ENCODE data around the gene TMEM138. TPM values are rescaled to one million over a fixed set of nuclear protein-coding genes. Genes with fewer than 3 reads are reported as not detected.
"Not testable (repeated sequence)": the region's sequence is repeated elsewhere in the genome, so short reads cannot be mapped to it uniquely, and the experiment has no call there.

The TMEM138 gene
- polyA plus RNA-seq, 1 donor from 2014 or later, result 44.1 TPM

DNA sequence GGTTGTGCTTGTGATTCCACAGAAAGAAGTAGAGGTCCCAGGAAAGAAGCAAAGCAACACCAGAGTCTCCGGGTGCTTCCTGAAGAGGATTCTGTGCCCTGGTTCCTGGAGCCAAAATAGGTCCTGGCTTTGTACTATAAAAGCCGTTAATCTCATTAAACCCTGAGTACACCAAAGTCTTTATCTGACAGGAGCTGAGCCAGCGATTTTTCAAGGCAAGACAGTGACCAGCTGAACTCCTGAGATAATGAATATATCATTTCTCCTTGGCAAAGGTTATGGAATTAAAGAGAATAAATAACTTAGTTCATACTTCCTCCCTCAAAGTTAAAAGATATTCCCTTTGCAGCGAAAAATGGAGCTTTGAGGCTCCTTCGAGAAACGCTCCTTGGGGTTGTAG, 5.2 kb downstream of the TMEM138 start:
- no peak overlapping the region for H3K27ac Mint-ChIP-seq
- no peaks in the 10 kb centered on the region for H3K27me3 Mint-ChIP-seq
- peaks cover 5 to 16% (median 14%) of the 10 kb centered on the region in 3 donors for H3K4me1 Mint-ChIP-seq
- H3K36me3 Mint-ChIP-seq, result no peaks in the 10 kb centered on the region
- H3K9me3 Mint-ChIP-seq, result no peaks in the 10 kb centered on the region
- no peak overlapping the region for H3K4me3 Mint-ChIP-seq

DNA sequence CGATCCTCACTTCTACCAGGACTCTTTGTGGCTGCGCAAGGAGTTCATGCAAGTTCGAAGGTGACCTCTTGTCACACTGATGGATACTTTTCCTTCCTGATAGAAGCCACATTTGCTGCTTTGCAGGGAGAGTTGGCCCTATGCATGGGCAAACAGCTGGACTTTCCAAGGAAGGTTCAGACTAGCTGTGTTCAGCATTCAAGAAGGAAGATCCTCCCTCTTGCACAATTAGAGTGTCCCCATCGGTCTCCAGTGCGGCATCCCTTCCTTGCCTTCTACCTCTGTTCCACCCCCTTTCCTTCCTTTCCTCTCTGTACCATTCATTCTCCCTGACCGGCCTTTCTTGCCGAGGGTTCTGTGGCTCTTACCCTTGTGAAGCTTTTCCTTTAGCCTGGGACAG, 6.5 kb downstream of the TMEM138 start:
- Mint-ChIP-seq H3K4me3 (peak overlapping the region in 1 of 4 donors; percentile 35), H3K27ac (peak overlapping the region in 2 of 3 donors; percentile 43 to 59), H3K9me3 (no peaks in the 10 kb centered on the region), H3K36me3 (no peaks in the 10 kb centered on the region), H3K4me1 (peaks cover 3 to 6% (median 4%) of the 10 kb centered on the region in 3 donors), H3K27me3 (no peaks in the 10 kb centered on the region)

DNA sequence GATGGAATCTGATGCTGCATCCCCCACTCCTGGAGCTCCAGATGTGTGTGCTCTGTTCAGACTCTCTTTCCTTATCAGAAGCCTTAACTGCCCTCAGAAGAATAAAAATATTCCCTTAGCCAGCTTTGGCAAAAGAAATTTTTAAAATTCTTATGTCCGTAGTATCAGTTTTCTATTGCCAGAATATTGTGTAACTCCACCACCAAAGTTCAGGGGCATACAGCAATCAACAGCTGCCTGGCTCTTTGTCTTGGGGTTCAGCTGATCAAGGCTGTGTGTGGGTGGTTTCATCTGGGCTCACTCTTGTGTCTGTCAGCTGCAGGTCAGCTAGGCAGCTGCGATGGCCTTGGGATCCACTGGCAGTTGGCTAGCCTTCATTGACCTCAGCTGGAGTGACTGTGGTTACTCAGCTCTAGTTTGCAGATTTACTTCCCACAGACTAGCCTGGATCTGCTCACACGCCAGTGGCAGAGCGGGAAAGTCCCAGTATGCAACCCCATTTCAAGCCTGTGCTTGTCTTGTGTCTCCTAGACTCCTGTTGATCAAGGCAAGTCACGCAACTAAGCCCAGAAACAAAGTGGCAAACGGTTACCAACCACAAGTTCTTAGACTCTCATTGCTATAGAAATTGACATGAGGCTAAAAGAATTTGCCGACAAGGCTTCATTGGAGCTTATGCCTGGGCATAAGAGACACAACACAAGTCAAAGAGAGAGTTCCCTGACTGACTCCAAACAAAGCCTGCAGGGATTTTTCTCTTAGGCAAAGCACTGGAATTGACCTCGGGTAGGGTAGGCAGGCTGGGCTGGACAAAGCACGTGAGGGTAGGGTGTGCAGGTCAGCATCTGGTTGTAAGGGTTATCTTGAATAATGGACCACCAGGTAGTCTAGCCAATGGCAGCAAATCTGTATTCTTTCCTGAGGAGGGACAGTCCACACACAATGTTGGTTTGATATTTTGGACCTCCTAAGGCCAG, 7.5 kb downstream of the TMEM138 start:
- Mint-ChIP-seq H3K27me3 (no peaks in the 10 kb centered on the region), H3K36me3 (no peaks in the 10 kb centered on the region), H3K27ac (no peak overlapping the region), H3K9me3 (no peaks in the 10 kb centered on the region), H3K4me1 (peaks cover 0 to 2% (median 2%) of the 10 kb centered on the region in 3 donors), H3K4me3 (peak overlapping the region in 1 of 4 donors; percentile 18)

DNA sequence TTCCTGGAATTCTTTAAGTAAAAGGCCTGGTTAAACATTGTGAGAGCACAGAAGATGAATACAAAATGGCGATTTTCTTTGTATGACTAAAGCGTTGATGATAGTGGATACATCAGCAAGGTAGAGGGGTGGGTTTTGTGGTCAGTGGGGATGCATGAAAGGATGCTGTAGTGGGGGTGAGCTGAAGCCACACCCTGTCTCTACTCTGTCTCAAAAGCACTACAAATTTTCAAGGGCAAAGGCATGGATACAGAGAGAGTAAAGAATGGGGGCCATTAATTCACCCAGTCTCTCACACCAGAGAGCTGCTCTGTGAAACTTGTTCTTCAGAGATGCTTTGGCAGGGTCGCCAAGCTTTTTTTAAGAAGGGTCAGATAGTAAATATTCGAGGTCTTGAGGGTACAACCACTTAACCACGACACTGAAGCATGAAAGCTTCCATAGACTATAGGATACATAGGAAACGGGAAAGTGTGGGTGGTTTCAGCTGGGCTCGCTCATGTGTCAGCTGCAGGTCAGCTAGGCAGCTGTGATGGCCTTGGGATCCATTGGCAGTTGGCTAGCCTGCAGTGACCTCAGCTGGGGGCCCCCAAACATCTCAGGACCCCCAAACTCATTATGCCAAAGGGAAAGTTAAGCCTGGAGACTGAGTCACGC, 8.3 kb downstream of the TMEM138 start:
- no peak overlapping the region for H3K27ac Mint-ChIP-seq
- H3K36me3 Mint-ChIP-seq, result peaks cover 3% of the 10 kb centered on the region
- peaks cover 0 to 2% (median 2%) of the 10 kb centered on the region in 3 donors for H3K4me1 Mint-ChIP-seq
- H3K9me3 Mint-ChIP-seq, result no peaks in the 10 kb centered on the region
- no peaks in the 10 kb centered on the region for H3K27me3 Mint-ChIP-seq
- H3K4me3 Mint-ChIP-seq, result peak overlapping the region in 1 of 4 donors; percentile 18

DNA sequence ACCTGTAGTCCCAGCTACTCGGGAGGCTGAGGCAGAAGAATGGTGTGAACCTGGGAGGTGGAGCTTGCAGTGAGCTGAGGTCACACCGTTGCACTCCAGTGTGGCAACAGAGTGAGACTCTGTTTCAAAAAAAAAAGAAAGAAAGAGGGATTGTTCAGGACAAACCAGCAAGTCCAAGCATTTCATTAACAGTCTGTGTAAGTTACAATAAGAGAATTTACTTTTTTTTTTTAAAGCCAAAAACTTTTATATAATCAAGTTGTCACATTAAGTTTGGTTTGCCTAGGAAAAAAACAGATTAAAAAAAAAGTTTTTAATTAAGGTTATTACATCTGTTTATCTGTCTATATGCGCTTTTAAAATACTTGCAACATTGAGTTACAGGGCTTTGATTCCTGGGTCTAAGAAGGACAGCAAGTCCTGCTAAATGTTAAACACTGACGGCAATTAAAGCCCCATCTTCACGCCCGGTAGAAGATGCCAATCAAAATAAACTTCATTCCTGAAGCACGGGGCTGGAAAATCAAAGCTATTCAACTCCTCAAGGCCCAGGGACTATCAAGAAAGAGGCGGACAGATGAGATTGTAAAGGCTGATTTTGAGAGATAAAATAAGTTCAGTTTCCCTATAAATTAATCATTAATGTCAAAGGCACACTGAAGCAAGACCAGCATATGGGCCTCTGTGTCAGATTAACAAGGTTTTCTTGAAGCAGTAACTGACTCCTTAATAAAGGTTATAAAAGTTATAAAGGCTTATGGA, 10.7 kb downstream of the TMEM138 start:
- peaks cover 0 to 2% (median 2%) of the 10 kb centered on the region in 3 donors for H3K4me1 Mint-ChIP-seq
- peak overlapping the region in 1 of 3 donors; percentile 71 for H3K27ac Mint-ChIP-seq
- H3K36me3 Mint-ChIP-seq, result peaks cover 6% of the 10 kb centered on the region
- H3K9me3 Mint-ChIP-seq, result no peaks in the 10 kb centered on the region
- H3K27me3 Mint-ChIP-seq, result no peaks in the 10 kb centered on the region
- H3K4me3 Mint-ChIP-seq, result no peak overlapping the region

DNA sequence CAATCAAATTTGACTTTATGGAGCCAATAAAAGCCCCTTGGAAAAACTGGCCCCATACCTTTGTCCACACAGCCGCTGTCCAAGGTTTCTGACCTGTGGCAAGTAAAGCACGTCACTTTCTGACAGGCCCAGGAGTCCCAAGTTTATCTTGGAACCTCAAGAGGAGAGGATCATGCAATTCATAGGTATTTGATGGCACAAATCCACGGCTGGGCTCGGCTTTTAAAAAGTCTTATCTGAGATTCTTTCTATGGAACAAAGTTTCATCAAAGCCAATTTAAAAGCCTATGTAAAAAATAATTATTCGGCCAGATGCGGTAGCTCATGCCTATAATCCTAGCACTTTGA, 13.6 kb downstream of the TMEM138 start:
- Mint-ChIP-seq H3K27ac (no peak overlapping the region), H3K27me3 (no peaks in the 10 kb centered on the region), H3K4me1 (no peaks in the 10 kb centered on the region), H3K36me3 (peaks cover 6% of the 10 kb centered on the region), H3K9me3 (no peaks in the 10 kb centered on the region), H3K4me3 (no peak overlapping the region)

DNA sequence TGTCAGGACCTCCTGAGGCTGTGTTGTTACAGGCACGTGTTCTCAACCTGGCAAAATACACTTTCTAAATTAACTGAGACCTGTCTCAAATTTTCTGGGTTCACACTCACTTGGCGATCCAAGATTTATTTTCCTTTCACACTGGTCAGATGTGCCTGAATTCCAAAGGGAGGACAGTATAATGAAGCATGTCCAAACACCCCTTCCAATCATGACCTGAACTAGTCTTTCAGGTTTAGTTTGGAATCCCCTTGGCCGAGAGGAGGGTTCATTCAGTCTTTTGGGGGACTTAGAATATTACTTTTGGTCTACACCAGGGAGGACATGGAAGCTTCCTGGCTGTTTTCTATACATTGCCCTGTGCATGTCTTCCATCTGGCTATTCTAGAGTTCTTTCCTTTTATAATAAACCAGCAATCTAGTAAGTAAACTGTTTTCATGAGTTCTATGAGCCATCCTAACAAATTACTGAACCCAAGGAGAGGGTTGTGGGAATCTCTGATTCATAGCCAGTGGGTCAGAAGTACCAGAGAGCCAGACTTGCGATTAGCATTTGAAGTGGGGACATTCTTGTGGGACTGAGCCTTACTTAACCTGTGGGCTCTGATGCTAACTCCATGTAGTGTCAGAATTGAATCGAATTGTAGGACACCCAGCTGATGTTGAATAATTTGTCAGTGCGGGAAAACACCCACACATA, 15.4 kb downstream of the TMEM138 start:
- Mint-ChIP-seq H3K9me3 (no peaks in the 10 kb centered on the region), H3K4me1 (peaks cover 0 to 4% (median 0%) of the 10 kb centered on the region in 3 donors), H3K4me3 (peak overlapping the region in 1 of 4 donors; percentile 54), H3K27ac (no peak overlapping the region), H3K27me3 (no peaks in the 10 kb centered on the region), H3K36me3 (peaks cover 7% of the 10 kb centered on the region)

DNA sequence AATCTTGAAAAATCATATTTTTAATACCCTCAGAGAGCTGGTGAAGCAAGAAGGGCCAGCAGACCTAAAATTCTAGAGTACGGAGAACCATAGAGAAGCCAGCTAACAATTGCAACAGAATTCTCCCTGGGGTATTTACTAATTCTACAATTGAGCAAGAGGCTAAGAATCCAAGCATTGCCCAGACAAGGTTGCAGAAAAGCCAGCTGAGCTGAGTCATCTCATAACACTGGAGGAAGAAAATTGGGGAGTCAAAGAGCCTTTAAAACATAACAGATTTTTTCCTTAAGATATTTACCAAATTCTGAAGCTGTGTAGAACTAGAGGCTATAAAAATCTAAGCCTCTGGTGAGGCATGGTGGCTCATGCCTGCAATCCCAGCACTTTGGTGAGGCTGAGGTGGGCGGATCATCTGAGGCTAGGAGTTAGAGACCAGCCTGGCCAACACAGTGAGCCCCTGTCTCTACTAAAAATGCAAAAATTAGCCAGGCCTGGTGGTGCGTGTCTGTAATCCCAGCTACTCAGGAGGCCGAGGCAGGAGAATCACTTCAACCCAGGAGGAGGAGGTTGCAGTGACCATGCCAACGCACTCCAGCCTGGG, 16.6 kb downstream of the TMEM138 start:
- peaks cover 0 to 4% (median 0%) of the 10 kb centered on the region in 3 donors for H3K4me1 Mint-ChIP-seq
- H3K36me3 Mint-ChIP-seq, result peaks cover 7% of the 10 kb centered on the region
- no peaks in the 10 kb centered on the region for H3K27me3 Mint-ChIP-seq
- H3K27ac Mint-ChIP-seq, result no peak overlapping the region
- no peaks in the 10 kb centered on the region for H3K9me3 Mint-ChIP-seq
- H3K4me3 Mint-ChIP-seq, result no peak overlapping the region

DNA sequence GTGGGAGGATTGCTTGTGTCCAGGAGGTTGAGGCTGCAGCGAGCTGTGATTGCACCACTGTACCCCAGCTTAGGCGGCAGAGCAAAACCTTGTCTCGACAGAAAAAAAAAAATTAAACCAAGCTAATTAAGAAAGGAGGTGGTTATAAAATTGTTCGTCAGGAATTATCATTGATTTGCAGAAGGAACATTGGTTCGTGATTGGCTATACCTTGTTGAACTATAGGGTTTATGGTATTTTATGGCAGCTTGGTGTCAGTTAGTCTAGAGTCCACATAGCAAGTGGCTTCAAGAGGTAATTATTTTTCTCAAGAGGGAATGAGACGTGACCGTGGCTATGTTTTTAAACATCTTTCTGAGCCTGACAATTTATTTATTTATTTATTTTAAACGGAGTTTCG, 18.7 kb downstream of the TMEM138 start:
- Mint-ChIP-seq H3K4me3 (no peak overlapping the region), H3K27ac (no peak overlapping the region), H3K4me1 (peaks cover 0 to 12% (median 5%) of the 10 kb centered on the region in 3 donors), H3K27me3 (no peaks in the 10 kb centered on the region), H3K9me3 (no peaks in the 10 kb centered on the region), H3K36me3 (peaks cover 5% of the 10 kb centered on the region)

DNA sequence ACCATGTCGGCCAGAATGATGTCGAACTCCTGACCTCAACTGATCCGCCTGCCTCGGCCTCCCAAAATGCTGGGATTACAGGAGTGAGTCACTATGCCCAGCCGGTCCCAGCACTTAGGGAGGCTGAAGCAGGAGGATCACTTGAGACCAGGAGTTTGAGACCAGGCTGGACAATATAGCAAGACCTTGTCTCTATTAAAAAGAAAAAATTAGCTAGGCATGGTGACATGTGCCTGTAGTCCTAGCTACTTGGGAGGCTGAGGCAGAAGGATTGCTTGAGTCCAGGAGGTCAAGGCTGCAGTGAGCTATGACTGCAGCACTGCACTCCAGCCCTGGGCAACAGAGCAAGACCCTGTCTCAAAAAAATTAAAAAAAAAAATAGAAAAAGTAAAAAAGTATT, 21.7 kb downstream of the TMEM138 start:
- H3K36me3 Mint-ChIP-seq, H3K27ac Mint-ChIP-seq: not testable (repeated sequence)

DNA sequence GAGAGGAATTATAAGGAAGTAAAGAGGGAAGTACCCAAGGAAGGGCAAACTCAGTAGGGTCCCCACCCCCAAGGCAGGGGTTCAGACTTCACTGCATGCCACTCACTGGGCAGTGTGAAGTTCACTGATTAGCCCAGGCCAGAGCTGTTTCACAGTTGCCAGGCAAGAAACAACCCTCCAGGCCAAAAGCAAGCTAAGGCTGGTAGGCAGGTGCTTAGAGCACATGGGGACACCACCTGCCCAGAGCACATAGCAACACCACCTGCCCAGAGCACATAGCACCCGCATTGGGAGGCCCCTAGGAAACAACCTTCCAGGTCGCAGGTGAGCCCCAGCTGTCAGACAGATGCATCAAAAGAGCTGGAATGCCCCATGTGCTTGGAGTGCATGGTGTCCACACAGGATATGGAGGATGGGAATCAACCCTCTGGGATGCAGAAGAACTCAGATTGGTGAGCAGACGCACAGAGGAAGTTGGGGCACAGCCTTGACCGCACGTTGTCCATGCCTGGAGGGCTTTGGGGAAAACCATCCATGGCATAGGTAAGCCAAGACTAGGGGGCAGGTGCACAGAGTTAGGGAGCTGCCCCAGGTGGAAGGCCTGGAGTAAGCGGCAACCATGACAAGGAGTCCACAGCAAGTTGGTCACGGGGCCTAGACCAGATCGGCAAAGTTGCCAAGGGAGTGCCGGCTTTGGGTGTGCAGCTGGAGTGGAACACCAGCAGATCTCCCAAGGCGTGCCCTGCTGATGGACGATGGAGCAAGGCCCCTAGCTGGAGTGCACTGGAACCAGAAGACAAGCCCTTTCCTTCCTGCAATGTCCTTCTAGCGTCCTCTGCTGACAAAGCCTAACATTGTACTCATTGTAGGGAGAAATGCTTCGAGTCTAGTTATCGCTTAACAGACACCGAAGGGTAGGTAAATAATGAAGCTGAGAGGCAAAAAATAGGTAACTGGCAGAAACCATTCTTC, 22.4 kb downstream of the TMEM138 start:
- no peaks in the 10 kb centered on the region for H3K9me3 Mint-ChIP-seq
- H3K36me3 Mint-ChIP-seq, result peaks cover 1% of the 10 kb centered on the region
- H3K27ac Mint-ChIP-seq, result no peak overlapping the region
- no peak overlapping the region for H3K4me3 Mint-ChIP-seq
- H3K27me3 Mint-ChIP-seq, result no peaks in the 10 kb centered on the region
- peaks cover 0 to 12% (median 5%) of the 10 kb centered on the region in 3 donors for H3K4me1 Mint-ChIP-seq

More for the DNA sequence above, 21.7 kb downstream of the TMEM138 start:
- H3K9me3 Mint-ChIP-seq, H3K27me3 Mint-ChIP-seq, H3K4me3 Mint-ChIP-seq: not testable (repeated sequence)
- peaks cover 0 to 12% (median 5%) of the 10 kb centered on the region in 3 donors for H3K4me1 Mint-ChIP-seq

DNA sequence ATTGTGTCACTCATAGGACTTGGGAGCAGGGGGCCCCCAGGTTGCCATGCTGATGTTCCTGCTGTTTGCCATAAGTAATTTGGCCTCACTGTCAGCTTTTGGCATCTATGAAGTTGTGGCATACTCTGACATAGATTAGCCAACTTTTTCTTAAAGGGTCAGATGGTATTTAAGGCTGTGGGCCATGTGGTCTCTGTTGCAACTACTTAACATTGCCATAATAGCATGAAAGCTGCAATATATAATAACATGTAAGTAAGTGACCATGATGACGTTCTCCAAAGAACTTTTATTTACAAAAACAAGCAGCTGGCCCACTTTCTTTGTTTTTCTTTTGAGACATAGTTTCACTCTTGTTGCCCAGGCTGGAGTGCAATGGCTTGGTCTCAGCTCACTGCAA, 28.0 kb downstream of the TMEM138 start:
- H3K27ac Mint-ChIP-seq, result peak overlapping the region in 1 of 3 donors; percentile 62
- H3K4me3 Mint-ChIP-seq, result peak overlapping the region in 3 of 4 donors; percentile 9 to 77 (median 25)
- H3K36me3 Mint-ChIP-seq, result peaks cover 2% of the 10 kb centered on the region
- no peaks in the 10 kb centered on the region for H3K9me3 Mint-ChIP-seq
- peaks cover 18 to 22% (median 19%) of the 10 kb centered on the region in 3 donors for H3K4me1 Mint-ChIP-seq
- H3K27me3 Mint-ChIP-seq, result no peaks in the 10 kb centered on the region

DNA sequence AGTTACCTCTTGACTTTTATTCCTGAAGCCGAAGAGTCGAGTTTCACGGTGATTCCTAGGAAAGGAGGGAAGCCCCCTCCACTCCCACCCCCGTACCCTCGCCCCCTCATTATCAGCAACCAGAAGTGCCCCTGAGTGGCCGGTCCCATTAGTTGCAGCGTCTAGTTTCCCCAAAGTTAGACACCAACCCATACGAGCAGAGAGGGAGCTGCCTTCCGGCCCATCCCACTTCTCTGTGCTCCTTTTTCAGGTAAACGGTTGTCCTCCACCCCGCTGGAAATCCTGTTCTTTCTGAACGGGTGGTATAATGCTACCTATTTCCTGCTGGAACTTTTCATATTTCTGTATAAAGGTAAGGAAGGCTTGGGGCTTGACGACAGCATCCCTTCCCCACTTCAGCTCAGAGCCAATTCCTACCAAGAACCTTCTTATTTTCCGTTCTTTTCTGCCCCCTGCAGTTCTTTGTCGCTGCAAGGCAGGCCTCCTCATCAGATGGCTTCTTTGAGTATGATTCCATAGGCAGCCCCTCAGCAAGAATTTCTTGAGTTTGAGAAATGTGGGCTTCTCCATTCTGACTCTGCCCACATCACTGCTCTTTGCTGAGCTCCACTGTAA, 30.9 kb downstream of the TMEM138 start:
- Mint-ChIP-seq H3K36me3 (peaks cover 3% of the 10 kb centered on the region), H3K27ac (peak overlapping the region; percentile 74 to 96 (median 95)), H3K9me3 (no peaks in the 10 kb centered on the region), H3K27me3 (no peaks in the 10 kb centered on the region), H3K4me3 (peak overlapping the region; percentile 92 to 100 (median 96)), H3K4me1 (peaks cover 13 to 19% (median 14%) of the 10 kb centered on the region in 3 donors)
